ENCODE data around the gene KIF17. TPM values are rescaled to one million over a fixed set of nuclear protein-coding genes. Genes with fewer than 3 reads are reported as not detected.
A peak's percentile ranks its signal among the peaks of the same experiment; 100 is the strongest.

The KIF17 gene
- polyA plus RNA-seq, 2 of the 4 experiments (the other 2 are of a cell fraction) = 0.78 to 1.0 TPM

DNA sequence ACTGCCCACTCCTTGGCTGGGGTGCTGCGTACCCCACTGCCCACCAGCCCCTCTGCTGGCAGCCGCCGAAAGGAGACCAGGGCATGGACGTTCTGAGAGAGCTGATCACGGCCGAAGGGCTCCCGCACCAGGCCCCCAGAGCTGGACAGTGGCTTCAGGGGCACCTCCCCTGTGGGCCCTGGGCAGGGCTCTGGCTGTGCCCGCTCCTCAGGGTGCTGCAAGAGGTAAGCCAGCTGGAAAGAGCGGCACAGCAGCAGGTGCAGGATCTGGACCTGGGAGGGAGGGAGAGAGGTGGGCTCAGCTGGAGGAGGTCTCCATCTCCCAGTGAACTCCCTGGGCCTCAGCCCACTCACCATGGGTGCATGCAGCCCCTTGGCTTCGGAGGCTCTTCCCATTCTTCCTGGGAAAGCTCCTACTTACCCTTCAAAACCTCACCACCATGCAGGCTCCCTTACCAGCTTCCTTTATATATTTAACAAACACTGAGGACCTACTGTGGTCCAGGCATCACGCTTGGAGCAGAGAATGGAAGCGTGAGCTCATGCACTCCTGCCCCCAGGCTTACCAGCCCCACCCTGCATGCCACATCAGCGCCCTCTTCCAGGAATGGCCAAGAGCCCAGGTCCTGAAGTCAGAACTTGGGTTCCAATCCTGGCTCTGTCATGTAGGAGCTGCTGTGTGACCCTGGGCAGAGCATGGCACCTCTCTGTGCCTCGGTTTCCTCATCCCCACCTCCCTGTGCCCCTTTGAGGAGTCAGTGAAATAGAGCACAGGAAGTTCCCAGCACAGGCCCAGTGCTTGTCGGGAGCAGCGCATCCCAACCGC, 6.8 kb upstream of the KIF17 start:
- H3K4me2 ChIP-seq = no peak overlapping the region
- FAIRE-seq (no peak), DNase-seq (ENCODE audit: low read depth in 1 of 2, low spot score in 1 of 2) (no peak), ATAC-seq (no peak)
- ChIA-PET CTCF (no interaction called here), POLR2A (no interaction called here)
- no peaks in the 10 kb centered on the region; the same call in 2 of the 3 replicates for H3K4me1 ChIP-seq
- TF ChIP-seq E2F6 (IDR thresholded peaks at IDR 0.05; ENCODE audit: borderline replicate concordance, low read depth) (no peak), RAD21 (conservative IDR thresholded peaks at IDR 0.05 in 1 of 2, IDR thresholded peaks at IDR 0.05 in 1 of 2) (no peak), BCL3 (IDR thresholded peaks at IDR 0.05) (no peak), CBX8 (IDR thresholded peaks at IDR 0.05) (no peak), ZFP36 (IDR thresholded peaks at IDR 0.05; ENCODE audit: borderline replicate concordance, partially characterized antibody) (peak; percentile 43), TFCP2L1 (CRISPR knock-in tag; IDR thresholded peaks at IDR 0.05) (no peak)
- TF ChIP-seq, protein P1, sequence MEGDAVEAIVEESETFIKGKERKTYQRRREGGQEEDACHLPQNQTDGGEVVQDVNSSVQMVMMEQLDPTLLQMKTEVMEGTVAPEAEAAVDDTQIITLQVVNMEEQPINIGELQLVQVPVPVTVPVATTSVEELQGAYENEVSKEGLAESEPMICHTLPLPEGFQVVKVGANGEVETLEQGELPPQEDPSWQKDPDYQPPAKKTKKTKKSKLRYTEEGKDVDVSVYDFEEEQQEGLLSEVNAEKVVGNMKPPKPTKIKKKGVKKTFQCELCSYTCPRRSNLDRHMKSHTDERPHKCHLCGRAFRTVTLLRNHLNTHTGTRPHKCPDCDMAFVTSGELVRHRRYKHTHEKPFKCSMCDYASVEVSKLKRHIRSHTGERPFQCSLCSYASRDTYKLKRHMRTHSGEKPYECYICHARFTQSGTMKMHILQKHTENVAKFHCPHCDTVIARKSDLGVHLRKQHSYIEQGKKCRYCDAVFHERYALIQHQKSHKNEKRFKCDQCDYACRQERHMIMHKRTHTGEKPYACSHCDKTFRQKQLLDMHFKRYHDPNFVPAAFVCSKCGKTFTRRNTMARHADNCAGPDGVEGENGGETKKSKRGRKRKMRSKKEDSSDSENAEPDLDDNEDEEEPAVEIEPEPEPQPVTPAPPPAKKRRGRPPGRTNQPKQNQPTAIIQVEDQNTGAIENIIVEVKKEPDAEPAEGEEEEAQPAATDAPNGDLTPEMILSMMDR (IDR thresholded peaks at IDR 0.05) = no peak
- WGBS (ENCODE audit: missing lambda C conversion rate) = 87% methylated on average over 9 of the region's 17 CpGs
- H3K27ac ChIP-seq = no peak overlapping the region
- no peak overlapping the region for H3K4me3 ChIP-seq
- H3K9me3 ChIP-seq = no peaks in the 10 kb centered on the region

GRCh38 chr1:20723537-20724363, 5.9 kb upstream of the KIF17 start:
- 97% methylated on average over 12 of the region's 35 CpGs for WGBS (ENCODE audit: missing lambda C conversion rate)
- Histone ChIP-seq H3K27ac (no peak overlapping the region), H3K4me2 (no peak overlapping the region), H3K9me3 (no peaks in the 10 kb centered on the region), H3K4me1 (no peaks in the 10 kb centered on the region; the same call in 2 of the 3 replicates), H3K4me3 (no peak overlapping the region)
- CTCF ChIA-PET = interaction anchor here (0.5 kb wide), 1 partner anchor 1643 kb away, joined by 3 read pairs; no protein-coding TSS in a partner anchor
- ATAC-seq (no peak), DNase-seq (ENCODE audit: low read depth in 1 of 2, low spot score in 1 of 2) (no peak), FAIRE-seq (no peak)
- TF ChIP-seq FOSL2 (IDR thresholded peaks at IDR 0.05) = no peak
- TF ChIP-seq FOSL2 (CRISPR knock-in tag; IDR thresholded peaks at IDR 0.05) = no peak
- no peak for TF ChIP-seq HOXB13 (CRISPR knock-in tag; IDR thresholded peaks at IDR 0.05; ENCODE audit: low read depth)
- TF ChIP-seq HEYL (CRISPR knock-in tag; IDR thresholded peaks at IDR 0.05) = no peak
- TF ChIP-seq ZC3H11A (IDR thresholded peaks at IDR 0.05) = no peak
- no peak for TF ChIP-seq TP53 (CRISPR knock-in tag; IDR thresholded peaks at IDR 0.05)
- TF ChIP-seq, protein P2, sequence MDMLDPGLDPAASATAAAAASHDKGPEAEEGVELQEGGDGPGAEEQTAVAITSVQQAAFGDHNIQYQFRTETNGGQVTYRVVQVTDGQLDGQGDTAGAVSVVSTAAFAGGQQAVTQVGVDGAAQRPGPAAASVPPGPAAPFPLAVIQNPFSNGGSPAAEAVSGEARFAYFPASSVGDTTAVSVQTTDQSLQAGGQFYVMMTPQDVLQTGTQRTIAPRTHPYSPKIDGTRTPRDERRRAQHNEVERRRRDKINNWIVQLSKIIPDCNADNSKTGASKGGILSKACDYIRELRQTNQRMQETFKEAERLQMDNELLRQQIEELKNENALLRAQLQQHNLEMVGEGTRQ (IDR thresholded peaks at IDR 0.05) = no peak
- TF ChIP-seq FOXS1 (CRISPR knock-in tag; IDR thresholded peaks at IDR 0.05) = no peak
- TF ChIP-seq ZNF302 (CRISPR knock-in tag; IDR thresholded peaks at IDR 0.05) = no peak
- TF ChIP-seq SMC3 (IDR thresholded peaks at IDR 0.05) = no peak
- TF ChIP-seq, protein P3, sequence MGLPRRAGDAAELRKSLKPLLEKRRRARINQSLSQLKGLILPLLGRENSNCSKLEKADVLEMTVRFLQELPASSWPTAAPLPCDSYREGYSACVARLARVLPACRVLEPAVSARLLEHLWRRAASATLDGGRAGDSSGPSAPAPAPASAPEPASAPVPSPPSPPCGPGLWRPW (IDR thresholded peaks at IDR 0.05) = no peak
- TF ChIP-seq BHLHE40 (IDR thresholded peaks at IDR 0.05; ENCODE audit: low read depth, low read length) = no peak
- no peak for TF ChIP-seq EP300 (IDR thresholded peaks at IDR 0.05)
- no peak for TF ChIP-seq JUN (IDR thresholded peaks at IDR 0.05)
- no peak for TF ChIP-seq KDM1A (IDR thresholded peaks at IDR 0.05; ENCODE audit: low read depth)
- POLR2A ChIA-PET = no interaction called here
